Activated CD8-positive, alpha-beta memory T cell treated with anti-CD3 and anti-CD28 coated beads for 36 hours (primary cell): Measurements from ENCODE around the gene INS. TPM values are rescaled to one million over a fixed set of nuclear protein-coding genes. Genes with fewer than 3 reads are reported as not detected.

ENCODE experiments used
- CTCF ChIA-PET: fragments of 350-600 bp; sonication (Branson Sonifier 250); formaldehyde crosslinking; loops from one replicate; lab custom pipeline; 2021; ENCODE audit warnings: antibody characterized with exemption; lab: Charles Lee
- POLR2A ChIA-PET: fragments of 350-600 bp; sonication (Branson Sonifier 250); formaldehyde crosslinking; loops from one replicate; lab custom pipeline; 2021; ENCODE audit warnings: antibody characterized with exemption; lab: Charles Lee
- total RNA-seq, 2 experiments: library from RNA; stranded (reverse); gene quantifications; one replicate each; pipeline ENCODE4 v1.2.3, GENCODE V29; 2021

The INS gene
- not detected for total RNA-seq

DNA sequence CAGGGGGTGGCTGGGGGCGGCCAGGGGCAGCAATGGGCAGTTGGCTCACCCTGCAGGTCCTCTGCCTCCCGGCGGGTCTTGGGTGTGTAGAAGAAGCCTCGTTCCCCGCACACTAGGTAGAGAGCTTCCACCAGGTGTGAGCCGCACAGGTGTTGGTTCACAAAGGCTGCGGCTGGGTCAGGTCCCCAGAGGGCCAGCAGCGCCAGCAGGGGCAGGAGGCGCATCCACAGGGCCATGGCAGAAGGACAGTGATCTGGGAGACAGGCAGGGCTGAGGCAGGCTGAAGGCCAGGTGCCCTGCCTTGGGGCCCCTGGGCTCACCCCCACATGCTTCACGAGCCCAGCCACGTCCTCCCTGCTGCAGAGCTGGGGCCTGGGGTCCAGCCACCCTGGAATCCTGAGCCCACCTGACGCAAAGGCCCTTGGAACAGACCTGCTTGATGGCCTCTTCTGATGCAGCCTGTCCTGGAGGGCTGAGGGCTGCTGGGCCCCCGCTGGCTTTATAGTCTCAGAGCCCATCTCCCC, at the start of gene INS:
TSS of gene INS (minus strand) at position 474 of the 524 bp plus-strand sequence. CDS start at position 236, 238 bp downstream.
- CTCF ChIA-PET, result interaction anchor here (0.6 to 1.2 kb wide), 2 partner anchors 9 to 797 kb away, joined by 3 read pairs; no protein-coding TSS in a partner anchor
- POLR2A ChIA-PET, result no interaction called here

DNA sequence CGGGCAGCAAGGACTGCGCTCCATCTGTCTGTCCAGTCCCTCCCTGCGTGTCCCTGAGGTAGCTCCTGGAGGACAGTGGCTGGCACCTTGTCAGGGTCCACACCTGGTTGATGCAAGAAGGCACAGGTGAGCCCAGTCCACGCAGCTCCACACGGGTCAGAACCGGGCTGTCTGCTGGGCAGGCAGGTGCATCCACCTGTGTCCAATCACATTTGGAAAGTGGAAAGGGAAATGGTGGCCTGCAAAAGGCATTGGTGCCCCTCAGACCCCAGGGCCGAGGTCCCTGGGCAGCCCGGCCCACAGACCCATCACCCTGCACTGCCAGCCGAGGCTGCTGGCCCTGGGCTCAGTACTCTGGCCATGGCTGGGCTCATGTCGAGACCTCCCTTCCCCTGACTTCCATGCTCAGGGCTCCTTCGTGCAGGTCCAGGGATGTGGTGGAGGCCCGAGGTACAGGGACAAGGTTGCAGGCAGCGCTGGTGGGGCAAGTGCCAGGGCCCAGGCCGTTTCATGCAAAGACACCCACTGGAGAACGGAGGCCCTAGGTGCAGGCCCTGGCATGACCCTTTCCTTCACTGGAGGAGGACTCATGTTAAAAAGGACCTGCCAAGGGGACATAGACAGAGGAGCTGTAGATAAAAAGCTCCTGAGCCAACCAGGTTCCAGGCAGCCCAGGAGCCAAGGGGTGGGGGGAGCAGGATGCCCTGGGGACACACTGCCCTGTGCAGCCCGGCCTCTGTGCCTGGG, 49.5 kb upstream of the INS start:
- CTCF ChIA-PET, result interaction anchor here (0.5 to 1.3 kb wide), 2 partner anchors 13 to 94 kb away, joined by 3 to 4 read pairs; no protein-coding TSS in a partner anchor
- POLR2A ChIA-PET, result interaction anchor here (0.6 kb wide), 1 partner anchor 679 kb away, joined by 3 read pairs; no protein-coding TSS in a partner anchor

DNA sequence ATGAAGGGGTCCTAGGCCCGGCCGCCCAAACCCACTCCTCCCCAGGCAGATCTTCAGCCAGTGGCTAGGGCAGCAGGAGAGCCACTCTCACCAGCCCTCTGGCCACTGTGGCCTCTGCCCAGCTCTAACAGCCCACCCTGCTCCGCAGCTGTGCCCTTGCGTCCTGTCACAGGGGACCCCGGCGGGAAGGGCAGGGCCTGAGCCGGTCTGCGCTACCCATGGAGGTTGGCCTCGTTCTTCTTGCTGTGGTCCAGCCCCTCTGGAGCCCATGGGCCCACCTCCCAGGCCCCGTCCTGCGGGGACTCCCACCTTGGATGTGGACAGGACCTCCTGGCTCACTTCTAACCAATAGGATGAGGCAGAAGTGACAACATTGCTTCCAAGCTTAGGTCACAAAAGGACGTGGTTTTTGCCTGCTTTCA, 48.9 kb upstream of the INS start:
- CTCF ChIA-PET, result interaction anchor here (1.3 kb wide), 1 partner anchor 12 kb away, joined by 4 read pairs; no protein-coding TSS in a partner anchor

DNA sequence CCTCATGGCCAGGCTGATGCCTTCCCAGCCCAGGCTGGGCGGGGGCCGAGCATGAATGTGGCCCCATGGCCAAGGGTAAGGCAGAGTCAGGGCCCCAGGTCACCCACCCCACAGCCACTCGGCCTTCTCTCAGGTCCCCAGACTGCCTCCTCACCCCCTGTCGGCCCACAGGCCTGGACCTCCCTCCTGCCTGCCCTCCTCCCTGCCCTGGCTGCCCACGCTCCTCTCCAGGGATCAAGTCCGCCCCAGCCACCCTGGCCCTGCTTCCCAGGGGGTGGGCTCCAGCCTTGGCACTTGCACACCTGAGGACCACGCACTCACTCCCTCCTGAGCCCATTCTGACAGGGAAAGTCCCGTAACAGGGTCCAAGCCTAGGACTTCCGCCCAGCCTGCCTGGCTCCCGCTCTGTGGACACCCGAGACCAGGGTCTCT, 48.4 kb upstream of the INS start:
- POLR2A ChIA-PET, result interaction anchor here (0.6 kb wide), 1 partner anchor 680 kb away, joined by 3 read pairs; no protein-coding TSS in a partner anchor
- CTCF ChIA-PET, result no interaction called here

More for the DNA sequence above, 48.9 kb upstream of the INS start:
- POLR2A ChIA-PET, result interaction anchor here (0.6 kb wide), 1 partner anchor 679 kb away, joined by 3 read pairs; no protein-coding TSS in a partner anchor

DNA sequence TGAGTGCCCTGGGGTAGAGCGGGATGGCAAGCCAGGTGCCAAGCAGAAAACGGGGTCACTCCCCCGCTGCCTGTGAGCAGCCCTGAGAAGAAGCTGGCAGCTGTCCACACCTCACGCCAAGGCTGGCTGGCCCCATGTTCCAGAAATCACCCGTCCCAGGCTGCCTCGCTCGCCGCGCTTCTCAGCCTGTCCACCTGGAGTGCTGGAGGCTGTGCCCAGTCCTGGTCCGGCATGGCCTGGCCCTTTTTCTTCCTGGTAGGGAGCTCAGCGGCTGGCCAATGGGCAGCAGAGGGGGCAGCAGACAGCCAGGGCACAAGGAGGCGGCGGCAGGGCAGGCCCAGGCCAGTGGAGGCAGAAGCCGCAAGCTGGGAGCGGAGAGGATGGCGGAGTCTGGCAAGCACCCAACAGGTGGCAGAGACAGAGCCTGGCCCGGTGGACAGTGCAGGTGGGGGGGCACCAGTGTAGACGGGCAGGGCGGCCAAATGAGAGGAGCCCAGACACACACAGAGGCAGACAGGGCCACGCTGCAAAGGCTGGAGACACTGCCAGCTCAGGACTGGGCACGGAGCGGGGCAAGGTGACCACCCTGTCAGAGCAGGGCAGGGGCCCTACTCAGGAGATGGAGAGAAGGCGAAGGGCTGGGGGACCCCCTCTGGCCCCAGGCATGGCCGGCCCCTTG, 47.8 kb upstream of the INS start:
- ChIA-PET POLR2A (no interaction called here), CTCF (no interaction called here)

DNA sequence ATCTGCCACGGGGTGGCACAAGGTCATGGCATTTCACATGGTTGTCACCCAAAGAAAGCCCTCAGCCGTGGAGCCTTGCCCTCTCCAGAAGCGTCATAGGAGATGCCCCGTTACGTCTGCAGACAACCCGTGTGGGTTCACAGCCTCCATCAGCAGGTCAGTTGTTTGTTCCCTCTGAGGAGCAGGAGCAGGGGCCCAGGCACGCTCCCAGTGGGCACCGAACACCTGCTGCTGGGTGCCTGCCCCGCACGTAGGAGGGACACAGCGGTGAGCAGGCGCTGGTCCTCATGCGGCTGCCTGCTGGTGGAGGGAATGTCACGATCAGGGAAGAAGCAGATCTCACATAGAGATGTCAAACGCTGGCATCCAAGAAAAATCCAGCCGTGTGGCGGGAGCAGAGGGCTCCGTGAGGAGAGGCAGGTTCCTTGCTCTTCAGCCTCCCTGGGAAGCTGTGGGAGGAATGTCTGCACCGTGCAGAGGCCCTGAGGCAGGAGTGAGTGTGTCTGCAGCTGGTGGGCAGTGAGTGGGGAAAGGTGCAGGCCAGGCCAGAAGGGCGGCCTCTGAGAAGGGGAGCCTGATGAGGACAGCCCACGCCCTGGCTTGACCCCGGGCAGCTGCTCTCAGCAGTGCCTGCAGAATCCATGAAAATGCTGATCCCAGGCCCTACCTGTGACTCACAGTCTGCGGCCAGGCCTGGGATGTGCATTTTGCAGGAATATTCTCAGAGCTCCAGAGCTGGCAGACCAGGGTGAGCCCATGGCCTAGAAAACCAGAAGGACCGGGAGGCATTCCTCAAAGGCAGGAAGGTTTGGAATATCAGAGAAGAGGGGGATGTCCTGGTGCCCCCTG, 47.0 kb upstream of the INS start:
- CTCF ChIA-PET, result interaction anchor here (1.4 kb wide), 1 partner anchor 10 kb away, joined by 3 read pairs; no protein-coding TSS in a partner anchor
- POLR2A ChIA-PET, result no interaction called here

DNA sequence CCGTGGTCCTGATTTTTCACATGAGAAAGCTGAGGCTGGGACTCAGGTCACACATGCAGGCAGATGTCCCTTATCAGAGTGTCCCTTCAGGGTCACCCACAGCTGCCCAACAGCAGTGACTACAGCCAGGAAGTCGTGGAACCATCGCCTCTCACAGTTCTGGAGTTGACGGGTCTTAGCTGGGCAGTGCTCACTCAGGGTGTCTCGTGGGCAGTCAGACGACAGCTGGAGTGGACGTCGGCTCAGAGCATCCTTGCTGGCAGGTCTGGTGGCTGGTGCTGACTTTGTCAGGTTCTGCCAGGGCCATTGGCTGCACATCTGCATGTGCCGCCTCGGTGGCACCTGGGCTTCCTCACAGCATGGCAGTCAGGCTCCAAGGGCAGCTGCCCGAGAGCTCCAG, 46.2 kb upstream of the INS start:
- ChIA-PET CTCF (interaction anchor here (1.4 kb wide), 1 partner anchor 9 kb away, joined by 3 read pairs; no protein-coding TSS in a partner anchor), POLR2A (no interaction called here)

DNA sequence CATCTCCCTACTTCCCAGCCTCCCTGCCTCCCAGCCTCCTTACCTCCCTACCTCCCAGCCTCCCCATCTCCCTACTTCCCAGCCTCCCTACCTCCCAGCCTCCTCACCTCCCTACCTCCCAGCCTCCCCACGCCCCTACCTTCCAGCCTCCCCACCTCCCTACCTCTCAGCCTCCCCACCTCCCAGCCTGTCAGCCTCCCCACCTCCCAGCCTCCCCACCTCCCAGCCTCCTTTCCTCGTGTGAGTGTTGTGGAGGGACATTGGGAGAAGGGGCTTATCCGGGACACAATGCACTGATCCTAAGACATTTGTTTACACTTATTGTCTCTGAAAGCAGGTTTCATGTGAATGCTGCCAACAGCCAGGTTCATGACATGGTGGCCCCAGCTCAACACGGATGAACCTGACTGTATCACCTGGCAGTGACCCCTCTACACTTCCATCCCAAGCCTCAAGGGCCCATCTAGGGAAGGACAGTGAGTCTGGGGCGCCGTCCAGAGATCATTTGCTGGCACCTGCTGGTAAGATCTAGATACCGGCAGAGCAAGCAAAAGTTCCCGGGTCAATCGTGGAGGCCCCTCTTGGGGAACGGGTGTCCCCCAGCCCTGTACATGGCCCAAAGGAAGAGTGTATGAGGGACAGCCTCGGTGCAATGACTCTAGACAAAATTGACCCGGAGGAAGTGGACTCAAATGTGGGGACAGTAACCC, 45.1 kb upstream of the INS start:
- CTCF ChIA-PET, result interaction anchor here (1.4 kb wide), 1 partner anchor 8 kb away, joined by 3 read pairs; no protein-coding TSS in a partner anchor
- POLR2A ChIA-PET, result no interaction called here

DNA sequence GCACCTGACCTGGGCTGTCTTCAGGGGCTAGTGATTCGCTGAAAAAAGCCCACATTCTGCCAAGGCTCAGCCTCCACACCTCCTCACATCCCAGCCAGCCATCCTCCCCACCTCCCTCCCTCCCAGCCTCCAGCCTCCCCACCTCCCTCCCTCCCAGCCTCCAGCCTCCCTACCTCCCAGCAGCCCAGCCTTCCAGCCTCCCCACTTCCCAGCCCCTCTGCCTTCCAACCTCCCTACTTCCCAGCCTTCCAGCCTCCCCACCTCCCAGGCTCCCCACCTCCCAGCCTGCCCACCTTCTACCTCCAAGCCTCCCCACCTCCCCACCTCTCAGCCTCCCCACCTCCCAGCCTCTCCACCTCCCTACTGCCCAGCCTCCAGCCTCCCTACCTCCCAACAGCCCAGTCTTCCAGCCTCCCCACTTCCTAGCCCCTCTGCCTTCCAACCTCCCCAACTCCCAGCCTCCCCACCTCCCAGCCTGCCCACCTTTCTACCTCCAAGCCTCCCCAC, 44.3 kb upstream of the INS start:
- ChIA-PET POLR2A (no interaction called here), CTCF (no interaction called here)

DNA sequence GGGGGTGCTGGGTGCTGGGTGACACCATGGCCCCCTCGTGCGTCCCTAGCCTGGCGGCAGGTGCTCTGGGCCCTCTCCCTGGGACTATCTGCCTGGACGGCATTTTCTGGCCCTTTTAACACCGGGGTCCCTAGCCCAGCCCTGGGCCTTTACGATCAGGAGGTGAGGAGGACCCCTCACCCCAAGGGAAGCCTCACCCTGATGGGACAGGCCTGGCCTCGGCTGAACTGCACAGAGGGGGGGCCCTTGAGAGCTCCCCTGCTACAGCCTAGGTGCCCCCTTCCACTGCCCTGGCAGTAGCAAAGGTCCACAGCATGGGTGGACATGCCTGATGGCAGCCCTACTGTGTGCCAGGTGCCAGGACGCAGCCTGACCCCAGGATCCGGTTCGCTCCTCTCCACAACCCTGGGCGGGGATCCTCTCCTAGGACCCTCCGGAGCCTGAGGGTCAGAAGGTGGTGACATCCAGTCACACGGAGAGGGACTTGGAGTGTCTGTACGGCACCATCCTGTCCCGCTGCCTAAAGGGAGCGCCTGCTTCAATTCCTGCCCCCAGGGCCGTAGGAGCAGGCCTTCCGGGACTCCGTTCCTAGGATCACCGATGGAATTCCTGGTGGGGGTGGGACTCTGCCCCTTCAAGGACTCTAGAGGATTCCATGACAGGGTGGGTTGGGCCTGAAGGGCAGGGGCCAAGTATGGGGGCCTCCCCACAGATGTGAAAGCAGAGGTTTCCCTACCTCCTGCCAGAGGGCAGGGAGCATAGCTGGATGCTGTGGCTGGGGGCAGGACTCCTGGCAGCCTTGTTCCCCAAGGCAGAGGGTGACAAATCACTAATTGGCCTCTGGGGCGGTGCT, 43.6 kb upstream of the INS start:
- ChIA-PET CTCF (no interaction called here), POLR2A (no interaction called here)

DNA sequence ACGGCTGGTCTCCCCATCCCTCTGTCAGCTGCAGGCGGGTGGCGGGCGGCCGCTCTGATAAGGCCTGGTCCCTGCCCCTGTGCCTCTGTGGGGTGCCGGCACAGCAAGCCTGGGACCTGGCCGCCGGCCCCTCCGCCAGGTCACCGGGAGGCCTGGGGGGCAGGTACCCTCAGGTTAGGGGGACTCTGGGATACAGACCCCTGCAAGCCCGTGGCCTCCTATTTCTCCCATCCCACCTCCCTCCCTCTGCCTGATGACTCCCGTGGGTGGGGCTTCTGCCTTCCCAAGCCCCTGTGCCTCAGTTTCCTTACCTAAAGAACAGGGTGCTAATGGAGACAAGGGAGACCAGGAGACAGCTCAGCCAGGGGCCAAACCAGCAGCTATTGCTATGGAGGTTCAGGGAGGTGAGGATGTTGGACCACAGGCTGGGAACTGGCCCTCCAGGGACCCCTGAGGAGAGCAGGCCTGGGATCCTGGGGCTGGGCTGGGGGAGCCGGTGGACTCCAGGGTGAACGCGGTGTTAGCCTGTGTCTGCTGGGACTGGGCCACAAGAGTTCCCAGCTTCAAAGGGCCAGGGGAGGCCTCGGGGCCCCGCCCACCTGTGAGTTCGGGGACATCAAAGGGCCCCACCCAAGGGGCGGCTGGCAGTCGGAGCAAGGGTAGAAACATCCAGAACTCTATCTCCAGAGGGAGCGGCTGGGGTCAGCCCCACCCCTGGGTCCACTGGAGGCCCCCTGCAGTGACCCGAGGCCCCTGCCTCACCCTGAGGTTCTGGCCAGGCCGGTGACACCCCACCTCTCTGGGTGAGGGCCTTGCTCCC, 42.6 kb upstream of the INS start:
- CTCF ChIA-PET, result no interaction called here
- POLR2A ChIA-PET, result no interaction called here

DNA sequence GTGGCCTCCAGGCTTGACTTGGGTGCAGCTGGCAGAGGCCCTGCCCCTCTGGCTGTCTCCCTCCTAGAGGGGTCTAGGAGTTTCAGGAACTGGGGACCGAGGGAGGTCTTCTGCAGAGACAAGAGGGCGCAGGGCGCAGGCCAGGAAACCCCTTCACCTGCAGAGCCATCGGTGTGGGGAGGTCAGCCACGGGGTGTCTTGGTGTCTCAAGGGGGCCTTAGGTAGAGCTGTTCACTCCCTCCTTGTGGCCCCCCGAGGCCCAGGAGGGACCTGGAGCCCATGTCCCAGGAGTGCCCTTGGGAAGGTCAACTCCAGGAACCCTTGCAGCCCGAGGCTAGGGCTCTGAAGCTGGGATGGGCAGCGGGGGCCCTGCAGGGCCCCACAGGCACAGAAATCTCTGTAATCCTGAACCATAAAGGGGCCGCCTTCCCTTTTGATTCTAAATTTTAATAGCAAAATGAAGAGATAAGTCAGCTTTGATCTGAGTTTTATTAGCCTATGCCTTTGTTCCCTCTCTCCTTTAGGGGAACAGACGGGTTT, 42.0 kb upstream of the INS start:
- CTCF ChIA-PET, result no interaction called here
- POLR2A ChIA-PET, result no interaction called here

DNA sequence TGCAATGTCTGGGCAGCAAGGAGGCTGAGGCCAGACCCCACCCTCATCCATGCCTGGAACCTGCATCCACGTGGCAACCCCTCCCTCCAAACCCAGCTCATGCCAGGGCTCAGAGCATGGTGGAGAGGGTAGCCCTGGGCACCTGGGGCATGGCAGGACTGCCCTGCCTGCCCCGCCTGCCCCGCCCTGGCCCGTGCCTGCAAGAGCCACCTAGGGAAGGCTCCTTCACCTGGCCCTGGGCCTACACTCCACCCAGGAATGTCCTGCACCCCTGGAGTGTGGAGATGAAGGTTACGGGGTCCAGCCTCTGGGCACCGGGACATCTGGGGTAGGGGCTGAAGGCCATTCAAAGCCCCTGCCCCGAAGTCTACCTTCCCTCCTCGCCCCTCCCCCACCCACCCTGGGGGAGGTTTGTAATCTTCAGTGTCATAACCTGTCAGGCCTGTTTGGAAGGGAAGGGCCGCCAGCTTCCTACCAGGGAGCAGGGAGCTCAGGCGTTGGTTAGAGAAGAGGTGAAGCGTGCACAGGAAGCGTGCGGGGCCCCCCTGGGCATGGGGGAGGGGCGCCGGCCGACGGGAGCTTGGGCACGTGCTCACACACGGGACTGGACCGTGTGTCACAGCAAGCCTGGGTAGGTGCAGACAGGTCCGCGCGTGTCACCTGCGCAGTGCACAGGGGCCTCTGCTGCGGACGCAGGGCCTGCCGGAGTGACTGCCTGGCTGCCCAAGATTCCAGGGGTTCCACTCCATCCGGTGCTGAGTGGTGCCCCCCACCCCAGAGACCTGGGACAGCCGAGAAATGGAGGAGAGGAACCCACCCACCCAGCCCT, 41.3 kb upstream of the INS start:
- POLR2A ChIA-PET, result no interaction called here
- CTCF ChIA-PET, result interaction anchor here (0.8 to 5.4 kb wide), 2 partner anchors 10 to 100 kb away, joined by 3 to 66 read pairs; partner anchors contain the start of genes C11orf21 and TSPAN32

DNA sequence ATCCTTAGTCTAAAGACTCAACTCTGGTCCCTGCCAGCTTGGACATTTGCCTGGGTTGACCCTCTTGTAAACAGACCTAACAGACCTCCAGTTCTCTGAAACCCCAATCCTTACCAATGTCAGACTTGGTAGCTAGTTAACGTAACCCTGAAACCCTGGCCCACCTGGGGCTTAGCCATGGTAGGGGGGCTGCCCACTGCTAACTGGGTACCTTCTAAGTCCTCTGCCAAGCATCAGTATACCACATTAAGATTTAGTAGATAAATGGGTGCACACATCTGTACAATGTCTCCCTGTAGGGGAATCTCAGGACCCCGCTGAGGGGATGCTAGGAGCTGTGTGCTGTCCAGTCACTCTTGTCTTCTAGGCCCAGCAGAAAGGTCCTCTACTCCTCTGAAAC, 40.5 kb upstream of the INS start:
- CTCF ChIA-PET, result interaction anchor here (0.5 to 5.4 kb wide), 3 partner anchors 9 to 140 kb away, joined by 3 to 66 read pairs (median 3); partner anchors contain the start of genes C11orf21 and TSPAN32
- POLR2A ChIA-PET, result no interaction called here

DNA sequence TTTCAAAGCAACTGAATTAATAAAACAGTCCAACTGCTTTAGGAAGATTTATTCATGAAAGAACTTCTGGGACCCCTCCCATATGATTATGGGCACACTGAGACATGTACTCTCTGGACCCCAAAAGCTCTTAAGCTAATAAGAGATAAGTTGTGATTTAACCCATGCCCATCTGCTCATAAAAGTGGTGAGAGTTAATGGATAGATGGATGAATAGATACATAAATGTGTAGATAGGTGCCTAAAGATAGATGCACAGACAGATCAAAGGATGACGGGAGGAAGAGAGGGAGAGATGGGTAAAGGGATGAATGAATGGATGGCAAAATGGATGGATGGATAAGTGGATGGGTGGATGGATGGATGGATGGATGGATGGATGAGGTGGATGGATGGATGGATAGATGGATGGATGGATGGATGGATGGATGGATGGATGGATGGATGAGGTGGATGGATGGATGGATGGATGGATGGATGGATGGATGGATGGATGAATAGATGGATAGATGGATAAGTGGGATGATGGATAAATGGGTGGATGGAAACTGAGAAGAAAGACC, 40.0 kb upstream of the INS start:
- ChIA-PET POLR2A (no interaction called here), CTCF (interaction anchor here (0.5 to 5.4 kb wide), 2 partner anchors 101 to 141 kb away, joined by 3 to 66 read pairs; partner anchors contain the start of genes C11orf21 and TSPAN32)
